K562 (cell line): Measurements from ENCODE around the gene CETN2. TPM values are rescaled to one million over a fixed set of nuclear protein-coding genes. Genes with fewer than 3 reads are reported as not detected.

Source experiments
- CBX1 ChIP-seq: sonication (generic); IDR thresholded peaks from 2 replicates; pipeline ENCODE4 v1.6.1; 2016; ENCODE audit warnings: antibody characterized with exemption, low read depth, mild to moderate bottlenecking
- CEBPG ChIP-seq, 3 experiments: fragments of 200-800 bp in 1 of 3; sonication (Bioruptor generic) in 1 of 3; sonication (generic) in 1 of 3; formaldehyde crosslinking in 1 of 3; IDR thresholded peaks in 2 of 3; conservative IDR thresholded peaks in 1 of 3; 2 replicates each; pipeline versions ENCODE4 v1.6.1 to v1.8.0; 2016 to 2022; ENCODE audit warnings: missing compliant biosample characterization in 2 of 3, missing genetic modification characterization in 2 of 3, mild to moderate bottlenecking in 1 of 3, missing genetic modification reagents in 1 of 3
- CUX1 ChIP-seq: fragments of 200-800 bp; sonication (Bioruptor generic); IDR thresholded peaks from 2 replicates; pipeline ENCODE4 v1.6.1; 2016; ENCODE audit warnings: missing genetic modification characterization, missing compliant biosample characterization
- DPF2 ChIP-seq: fragments of 450-650 bp; IDR thresholded peaks from 2 replicates; pipeline ENCODE4 v1.6.1; 2016
- FUS ChIP-seq: fragments of 200-400 bp; formaldehyde crosslinking; optimal IDR thresholded peaks from 2 replicates; pipeline ENCODE3; 2017; ENCODE audit warnings: low read depth, low read length
- IRF9 ChIP-seq: fragments of 450-650 bp; IDR thresholded peaks from 2 replicates; pipeline ENCODE4 v1.6.1; 2016; ENCODE audit warnings: missing biosample characterization, missing genetic modification characterization
- NR1H2 ChIP-seq: sonication (generic); formaldehyde crosslinking; IDR thresholded peaks from 2 replicates; pipeline ENCODE4 v1.4.0; 2020; ENCODE audit warnings: mild to moderate bottlenecking, missing genetic modification reagents
- PTRF ChIP-seq: fragments of 450-650 bp; IDR thresholded peaks from 2 replicates; pipeline ENCODE4 v1.6.1; 2016; ENCODE audit warnings: mild to moderate bottlenecking, missing genetic modification characterization, missing compliant biosample characterization
- RBM34 ChIP-seq: fragments of 200-400 bp; formaldehyde crosslinking; IDR thresholded peaks from 2 replicates; pipeline ENCODE4 v1.6.1; 2018; ENCODE audit warnings: low read length, borderline replicate concordance; ENCODE audit not compliant: insufficient read depth
- SAP30 ChIP-seq: fragments of 200-600 bp; sonication (generic); IDR thresholded peaks from 2 replicates; pipeline ENCODE4 v1.6.1; 2012; ENCODE audit warnings: borderline replicate concordance, low read depth, mild to moderate bottlenecking, moderate library complexity, low read length, control low read depth, inconsistent platforms; ENCODE audit not compliant: insufficient read depth, poor library complexity, severe bottlenecking
- SNIP1 ChIP-seq: fragments of 450-650 bp; IDR thresholded peaks from 2 replicates; pipeline ENCODE4 v1.7.1; 2017; ENCODE audit warnings: low read depth, mild to moderate bottlenecking
- STAT5B ChIP-seq: fragments of 250-450 bp; sonication (Bioruptor Pico); IDR thresholded peaks from 2 replicates; pipeline ENCODE4 v1.8.0; 2021; ENCODE audit warnings: mild to moderate bottlenecking, inconsistent platforms
- TCF3 ChIP-seq: sonication (generic); formaldehyde crosslinking; IDR thresholded peaks from 2 replicates; pipeline ENCODE4 v1.4.0; 2020; ENCODE audit warnings: mild to moderate bottlenecking, missing genetic modification reagents
- TRIM24 ChIP-seq, 2 experiments: fragments of 450-650 bp; IDR thresholded peaks; 2 replicates each; pipeline ENCODE4 v1.6.1; 2016
- ZNF124 ChIP-seq: sonication (generic); formaldehyde crosslinking; IDR thresholded peaks from 2 replicates; pipeline ENCODE4 v1.8.1; 2022; ENCODE audit warnings: missing genetic modification reagents
- ZNF668 ChIP-seq: fragments of 250-450 bp; sonication (Bioruptor Pico); IDR thresholded peaks from 2 replicates; pipeline ENCODE4 v1.8.0; 2022; ENCODE audit warnings: mild to moderate bottlenecking, inconsistent platforms
- polyA plus RNA-seq, 8 experiments: library from polyadenylated mRNA; depleted of rRNA in 4 of 8; stranded (reverse) in 5 of 8; unstranded in 3 of 8; fragments of >200 nt; fragmentation: Nextera tagmentation in 2 of 8; fragmentation: Illumina TruSeq in 1 of 8; extraction: Ambion mirVana in 2 of 8; extraction: Trizol in 1 of 8; gene quantifications; 2 replicates each; pipeline versions ENCODE4 v1.2.1 to v1.2.3, GENCODE V29; 2011 to 2014; ENCODE audit warnings: inconsistent platforms in 1 of 8, missing spikeins in 1 of 8
- total RNA-seq, 7 experiments: library from RNA; depleted of rRNA in 6 of 7; stranded (reverse); fragments of >200 nt in 6 of 7; fragmentation: Illumina TruSeq in 2 of 7; extraction: Trizol in 2 of 7; gene quantifications; 2 replicates each; pipeline versions ENCODE4 v1.2.1 to v1.2.3, GENCODE V29; 2011 to 2021; ENCODE audit warnings: low replicate concordance in 1 of 7
- TF ChIP-seq, protein P1 (sequence below): sonication (generic); IDR thresholded peaks from 2 replicates; pipeline ENCODE4 v1.6.1; 2016

CETN2 gene
- total and polyA plus RNA-seq, 9 of the 15 experiments (the other 6 are each of a cell fraction or from before 2014, with no cell fraction given) = 16.7 to 37.1 (median 27.6) TPM

DNA sequence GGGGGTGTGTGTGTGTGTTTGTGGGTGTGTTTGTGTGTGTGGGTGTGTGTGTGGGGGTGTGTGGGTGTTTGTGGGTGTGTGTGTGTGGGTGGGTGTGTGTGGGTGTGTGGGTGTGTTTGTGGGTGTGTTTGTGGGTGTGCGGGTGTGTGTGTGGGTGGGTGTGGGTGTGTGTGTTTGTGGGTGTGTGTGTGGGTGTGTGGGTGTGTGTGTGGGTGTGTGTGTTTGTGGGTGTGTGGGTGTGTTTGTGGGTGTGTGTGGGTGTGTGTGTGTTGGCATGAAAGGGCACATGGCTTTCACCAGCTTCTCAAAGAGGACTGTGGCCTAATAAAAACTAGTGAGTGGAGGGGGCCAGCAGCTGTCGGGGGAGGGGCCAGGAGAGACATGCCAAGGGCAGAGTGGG, 42.0 kb upstream of the CETN2 start (continued):
- TF ChIP-seq CEBPG (CRISPR knock-in tag; IDR thresholded peaks at IDR 0.05) = no peak
- TF ChIP-seq CEBPG (tag; conservative IDR thresholded peaks at IDR 0.05 in 1 of 2, IDR thresholded peaks at IDR 0.05 in 1 of 2) = no peak
- TF ChIP-seq CUX1 (CRISPR knock-in tag) = no peak
- TF ChIP-seq IRF9 (tag) = no peak
- TF ChIP-seq TRIM24 (IDR thresholded peaks at IDR 0.05) = peak in 1 of 2 experiments; percentile 30; a peak in 1 of 4 replicates
- TF ChIP-seq ZNF668 = no peak
- no peak for TF ChIP-seq NR1H2 (CRISPR knock-in tag)
- no peak for TF ChIP-seq RBM34
- no peak for TF ChIP-seq SNIP1
- TF ChIP-seq TCF3 (CRISPR knock-in tag) = no peak
- TF ChIP-seq ZNF124 (CRISPR knock-in tag) = no peak
- no peak for TF ChIP-seq CBX1
- no peak for TF ChIP-seq FUS
- TF ChIP-seq DPF2 = no peak
- TF ChIP-seq PTRF (tag) = no peak
- TF ChIP-seq STAT5B (CRISPR knock-in tag) = no peak
- TF ChIP-seq SAP30 = no peak
- TF ChIP-seq, protein P1, sequence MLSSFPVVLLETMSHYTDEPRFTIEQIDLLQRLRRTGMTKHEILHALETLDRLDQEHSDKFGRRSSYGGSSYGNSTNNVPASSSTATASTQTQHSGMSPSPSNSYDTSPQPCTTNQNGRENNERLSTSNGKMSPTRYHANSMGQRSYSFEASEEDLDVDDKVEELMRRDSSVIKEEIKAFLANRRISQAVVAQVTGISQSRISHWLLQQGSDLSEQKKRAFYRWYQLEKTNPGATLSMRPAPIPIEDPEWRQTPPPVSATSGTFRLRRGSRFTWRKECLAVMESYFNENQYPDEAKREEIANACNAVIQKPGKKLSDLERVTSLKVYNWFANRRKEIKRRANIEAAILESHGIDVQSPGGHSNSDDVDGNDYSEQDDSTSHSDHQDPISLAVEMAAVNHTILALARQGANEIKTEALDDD = no peak
